ENCODE results near the gene SIPA1L3.

DNA sequence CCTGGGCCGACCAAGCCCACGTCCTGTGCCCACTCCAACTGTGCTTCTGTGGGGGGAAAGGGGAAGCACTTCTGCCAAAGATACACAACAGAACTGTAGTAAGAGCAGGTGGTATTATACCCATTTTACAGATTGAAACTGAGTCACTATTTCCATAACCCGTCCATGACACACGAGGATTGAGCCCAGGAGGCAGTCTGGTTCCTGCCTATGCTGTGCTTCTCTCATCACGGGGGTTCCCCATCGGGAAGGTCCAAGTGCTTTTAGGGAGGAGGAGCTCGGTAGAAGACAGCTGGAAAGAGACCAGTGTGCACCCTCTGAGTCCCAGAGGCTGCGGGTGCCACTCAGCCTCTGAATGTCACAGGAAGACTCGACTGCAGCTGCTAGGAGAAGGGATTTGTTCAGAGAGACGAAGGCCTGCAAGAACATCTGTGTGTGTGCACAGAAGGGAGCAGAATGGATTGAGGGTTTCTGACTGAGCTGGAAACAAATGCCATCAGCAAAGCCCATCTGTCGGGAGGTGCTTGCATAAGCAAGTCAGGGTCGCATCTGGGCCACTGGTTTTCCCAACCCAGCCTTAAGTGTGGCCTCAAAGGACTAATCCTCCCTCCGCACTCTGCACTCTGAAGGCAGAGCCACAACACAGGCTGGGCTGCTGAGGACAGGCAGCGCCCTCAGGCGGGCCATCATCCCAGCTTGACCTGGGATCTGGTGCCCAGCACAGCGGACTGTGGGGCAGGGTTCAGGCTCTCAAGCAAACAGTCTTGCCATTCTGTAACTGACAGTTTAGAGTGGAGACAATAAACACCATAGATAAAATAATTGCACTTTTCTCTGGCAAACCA is 167.1 kb downstream of the SIPA1L3 start:
- TF ChIP-seq CTCF (conservative IDR thresholded peaks at IDR 0.05) (no peak), ZFX (IDR thresholded peaks at IDR 0.05) (no peak)

All from C4-2B (cell line).